ENCODE data around the gene CDC14C.

- TF ChIP-seq POLR2AphosphoS5 (IDR thresholded peaks at IDR 0.05) (no peak), CTCF (IDR thresholded peaks at IDR 0.05) (no peak)
These were observed 51.9 kb downstream of the CDC14C start for GRCh38 chr7:48976253-48976652.
